ENCODE data around the gene IQGAP1.

GRCh38 chr15:90394074-90394473, 6.0 kb downstream of the IQGAP1 start:
- TF ChIP-seq, protein P1, sequence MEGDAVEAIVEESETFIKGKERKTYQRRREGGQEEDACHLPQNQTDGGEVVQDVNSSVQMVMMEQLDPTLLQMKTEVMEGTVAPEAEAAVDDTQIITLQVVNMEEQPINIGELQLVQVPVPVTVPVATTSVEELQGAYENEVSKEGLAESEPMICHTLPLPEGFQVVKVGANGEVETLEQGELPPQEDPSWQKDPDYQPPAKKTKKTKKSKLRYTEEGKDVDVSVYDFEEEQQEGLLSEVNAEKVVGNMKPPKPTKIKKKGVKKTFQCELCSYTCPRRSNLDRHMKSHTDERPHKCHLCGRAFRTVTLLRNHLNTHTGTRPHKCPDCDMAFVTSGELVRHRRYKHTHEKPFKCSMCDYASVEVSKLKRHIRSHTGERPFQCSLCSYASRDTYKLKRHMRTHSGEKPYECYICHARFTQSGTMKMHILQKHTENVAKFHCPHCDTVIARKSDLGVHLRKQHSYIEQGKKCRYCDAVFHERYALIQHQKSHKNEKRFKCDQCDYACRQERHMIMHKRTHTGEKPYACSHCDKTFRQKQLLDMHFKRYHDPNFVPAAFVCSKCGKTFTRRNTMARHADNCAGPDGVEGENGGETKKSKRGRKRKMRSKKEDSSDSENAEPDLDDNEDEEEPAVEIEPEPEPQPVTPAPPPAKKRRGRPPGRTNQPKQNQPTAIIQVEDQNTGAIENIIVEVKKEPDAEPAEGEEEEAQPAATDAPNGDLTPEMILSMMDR (optimal IDR thresholded peaks at IDR 0.05 in 1 of 3, IDR thresholded peaks at IDR 0.05 in 1 of 3, conservative IDR thresholded peaks at IDR 0.05 in 1 of 3; ENCODE audit: extremely low read depth in 1 of 3, insufficient read depth in 2 of 3, low read length in 3 of 3): no peak
- no peak for TF ChIP-seq EZH2 (IDR thresholded peaks at IDR 0.05; ENCODE audit: low read length)
